ENCODE data around the gene SCGN. TPM values are rescaled to one million over a fixed set of nuclear protein-coding genes. Genes with fewer than 3 reads are reported as not detected.

SCGN gene
- total and polyA plus RNA-seq, 12 donors: 0.26 to 2.7 (median 0.94) TPM; not detected in 2

- H3K27me3 ChIP-seq: peaks cover 0 to 47% (median 19%) of the 10 kb centered on the region in 7 donors
- H3K27ac ChIP-seq: no peak overlapping the region
- ATAC-seq (no peak), DNase-seq (no peak)
- no peaks in the 10 kb centered on the region for H3K4me1 ChIP-seq
- intact Hi-C loops (cut with DNase I): no loop called here
- no peak overlapping the region for H3K4me3 ChIP-seq
- TF ChIP-seq CTCF (IDR thresholded peaks at IDR 0.05): no peak
- peaks cover 0 to 3% (median 0%) of the 10 kb centered on the region in 11 donors for H3K9me3 ChIP-seq
- WGBS, 2 donors: 92 to 93% methylated on average over 3 of the region's 3 CpGs
- H3K36me3 ChIP-seq: no peaks in the 10 kb centered on the region
Observed at GRCh38 chr6:25641940-25642666, 9.9 kb upstream of the SCGN start.

GRCh38 chr6:25642667-25643328 is 9.2 kb upstream of the SCGN start:
- ATAC-seq (no peak), DNase-seq (no peak)
- Histone ChIP-seq H3K9me3 (peaks cover 0 to 3% (median 0%) of the 10 kb centered on the region in 11 donors), H3K4me3 (no peak overlapping the region), H3K27ac (no peak overlapping the region), H3K4me1 (no peaks in the 10 kb centered on the region), H3K36me3 (no peaks in the 10 kb centered on the region), H3K27me3 (peaks cover 0 to 47% (median 19%) of the 10 kb centered on the region in 7 donors)
- 76 to 79% methylated on average over 3 of the region's 3 CpGs for WGBS, 2 donors
- intact Hi-C loops (cut with DNase I): no loop called here
- TF ChIP-seq CTCF (IDR thresholded peaks at IDR 0.05): no peak

GRCh38 chr6:25645916-25646315 is 6.1 kb upstream of the SCGN start:
- Histone ChIP-seq H3K4me1 (no peaks in the 10 kb centered on the region), H3K9me3 (peaks cover 0 to 3% (median 0%) of the 10 kb centered on the region in 11 donors), H3K27me3 (peaks cover 0 to 58% (median 34%) of the 10 kb centered on the region in 7 donors), H3K27ac (no peak overlapping the region), H3K36me3 (no peaks in the 10 kb centered on the region), H3K4me3 (no peak overlapping the region)
- 45 to 52% methylated on average over 4 of the region's 4 CpGs for WGBS, 2 donors
- intact Hi-C loops (cut with DNase I): no loop called here
- ATAC-seq: no peak
- no peak for DNase-seq
- TF ChIP-seq CTCF (IDR thresholded peaks at IDR 0.05): no peak

- WGBS, 2 donors: 30 to 39% methylated on average over 1 of the region's 1 CpG
- no peak overlapping the region for H3K27ac ChIP-seq
- peaks cover 0 to 7% (median 0%) of the 10 kb centered on the region in 9 donors for H3K4me1 ChIP-seq
Observed at GRCh38 chr6:25649611-25650010, 2.4 kb upstream of the SCGN start.

More at GRCh38 chr6:25649611-25650010, 2.4 kb upstream of the SCGN start:
- ATAC-seq (peak in 1 of 8 donors; percentile 38), DNase-seq (no peak)
- no peaks in the 10 kb centered on the region for H3K9me3 ChIP-seq
- H3K36me3 ChIP-seq: no peaks in the 10 kb centered on the region
- intact Hi-C loops (cut with DNase I): no loop called here
- no peak overlapping the region for H3K4me3 ChIP-seq
- no peak for TF ChIP-seq CTCF (IDR thresholded peaks at IDR 0.05)
- peaks cover 0 to 77% (median 42%) of the 10 kb centered on the region in 7 donors for H3K27me3 ChIP-seq
